Neuronal stem cell (in vitro differentiated cells): Measurements from ENCODE around the gene TNFRSF12A.

Source experiments
- DNase-seq: peaks from one replicate; pipeline ENCODE4 v3.0.0-alpha.2; 2013; ENCODE audit warnings: low spot score
- H2AFZ ChIP-seq: one replicate; pipeline ENCODE4 v1.6.1; 2013; ENCODE audit warnings: mild to moderate bottlenecking, low read length, inconsistent platforms
- H2AK5ac ChIP-seq: 2 replicates; pipeline ENCODE4 v1.6.1; 2013; ENCODE audit warnings: low read depth, mild to moderate bottlenecking, inconsistent platforms, low read length, moderate library complexity, mixed read lengths
- H2BK120ac ChIP-seq: 2 replicates; pipeline ENCODE4 v1.6.1; 2013; ENCODE audit warnings: low read depth, mild to moderate bottlenecking, inconsistent platforms, low read length, moderate library complexity, mixed read lengths
- H2BK12ac ChIP-seq: one replicate; pipeline ENCODE4 v1.6.1; 2013; ENCODE audit warnings: low read length, inconsistent platforms
- H2BK15ac ChIP-seq: 2 replicates; pipeline ENCODE4 v1.6.1; 2013; ENCODE audit warnings: mild to moderate bottlenecking, low read length, inconsistent platforms, mixed read lengths
- H2BK5ac ChIP-seq: one replicate; pipeline ENCODE4 v1.6.1; 2013; ENCODE audit warnings: inconsistent platforms, mild to moderate bottlenecking, low read length, moderate library complexity
- H3K14ac ChIP-seq: one replicate; pipeline ENCODE4 v1.6.1; 2013; ENCODE audit warnings: low read length, inconsistent platforms
- H3K18ac ChIP-seq: 2 replicates; pipeline ENCODE4 v1.6.1; 2013; ENCODE audit warnings: low read length, inconsistent platforms
- H3K23ac ChIP-seq: 2 replicates; pipeline ENCODE4 v1.6.1; 2013; ENCODE audit warnings: low read depth, mild to moderate bottlenecking, mixed read lengths, low read length, inconsistent platforms; ENCODE audit not compliant: poor library complexity
- H3K27ac ChIP-seq: replicated peaks from 3 replicates; pipeline ENCODE4 v1.5.1; 2013; ENCODE audit warnings: low read length, inconsistent platforms
- H3K27me3 ChIP-seq, 3 experiments: 2 replicates each; pipeline ENCODE4 v1.6.1; 2013; ENCODE audit warnings: low read length in 3 of 3, mild to moderate bottlenecking in 2 of 3, inconsistent platforms in 1 of 3, low read depth in 1 of 3, mixed read lengths in 1 of 3, moderate library complexity in 1 of 3; ENCODE audit not compliant: control insufficient read depth in 3 of 3, insufficient read depth in 3 of 3
- H3K36me3 ChIP-seq, 2 donors: replicated peaks in 1 of 2; 2 replicates each; pipeline ENCODE4 v1.6.1; 2013; ENCODE audit warnings: low read length in 2 of 2; ENCODE audit not compliant: control insufficient read depth in 2 of 2, insufficient read depth in 2 of 2
- H3K4ac ChIP-seq: 2 replicates; pipeline ENCODE4 v1.6.1; 2013; ENCODE audit warnings: inconsistent platforms, mild to moderate bottlenecking, low read length, moderate library complexity
- H3K4me1 ChIP-seq, 2 donors: 1 replicate in 1 of 2; 2 replicates in 1 of 2; pipeline ENCODE4 v1.6.1; 2013; ENCODE audit warnings: low read length in 2 of 2, low read depth in 1 of 2; ENCODE audit not compliant: control insufficient read depth in 2 of 2, insufficient read depth in 1 of 2
- H3K4me2 ChIP-seq: one replicate; pipeline ENCODE4 v1.6.1; 2013; ENCODE audit warnings: mild to moderate bottlenecking, low read length, inconsistent platforms; ENCODE audit not compliant: insufficient read depth, poor library complexity, severe bottlenecking
- H3K4me3 ChIP-seq, 2 donors: 2 replicates each; pipeline ENCODE4 v1.5.1; 2013; ENCODE audit warnings: low read length in 2 of 2, mild to moderate bottlenecking in 2 of 2, inconsistent platforms in 1 of 2, moderate library complexity in 1 of 2
- H3K79me1 ChIP-seq: one replicate; pipeline ENCODE4 v1.6.1; 2013; ENCODE audit warnings: low read depth, mild to moderate bottlenecking, inconsistent platforms, low read length, moderate library complexity
- H3K9ac ChIP-seq: one replicate; pipeline ENCODE4 v1.6.1; 2013; ENCODE audit warnings: mild to moderate bottlenecking, low read depth, low read length, inconsistent platforms; ENCODE audit not compliant: poor library complexity
- H3K9me3 ChIP-seq, 2 donors: replicated peaks in 1 of 2; 2 replicates each; pipeline versions ENCODE3 to v1.6.1; 2013; ENCODE audit warnings: low read length in 2 of 2, mild to moderate bottlenecking in 2 of 2, inconsistent platforms in 1 of 2, low read depth in 1 of 2, mixed read lengths in 1 of 2, moderate library complexity in 1 of 2; ENCODE audit not compliant: control insufficient read depth in 2 of 2, insufficient read depth in 1 of 2
- H4K8ac ChIP-seq: one replicate; pipeline ENCODE4 v1.6.1; 2013; ENCODE audit warnings: low read depth, mild to moderate bottlenecking, inconsistent platforms, low read length, moderate library complexity
- H4K91ac ChIP-seq: one replicate; pipeline ENCODE4 v1.6.1; 2013; ENCODE audit warnings: low read length, low read depth, mild to moderate bottlenecking, inconsistent platforms; ENCODE audit not compliant: poor library complexity
- WGBS, 2 donors: extraction: QIAGEN DNeasy Blood & Tissue Kit; methylation state at CpG; one replicate each; pipeline ENCODE4 v1.1.7; 2013; ENCODE audit warnings: missing lambda C conversion rate in 2 of 2, mixed read lengths in 1 of 2; ENCODE audit not compliant: insufficient read length in 2 of 2, insufficient replicate concordance in 1 of 2; ENCODE audit errors: extremely low coverage in 2 of 2; 5-methylcytosine and 5-hydroxymethylcytosine counted together

The TNFRSF12A gene

DNA sequence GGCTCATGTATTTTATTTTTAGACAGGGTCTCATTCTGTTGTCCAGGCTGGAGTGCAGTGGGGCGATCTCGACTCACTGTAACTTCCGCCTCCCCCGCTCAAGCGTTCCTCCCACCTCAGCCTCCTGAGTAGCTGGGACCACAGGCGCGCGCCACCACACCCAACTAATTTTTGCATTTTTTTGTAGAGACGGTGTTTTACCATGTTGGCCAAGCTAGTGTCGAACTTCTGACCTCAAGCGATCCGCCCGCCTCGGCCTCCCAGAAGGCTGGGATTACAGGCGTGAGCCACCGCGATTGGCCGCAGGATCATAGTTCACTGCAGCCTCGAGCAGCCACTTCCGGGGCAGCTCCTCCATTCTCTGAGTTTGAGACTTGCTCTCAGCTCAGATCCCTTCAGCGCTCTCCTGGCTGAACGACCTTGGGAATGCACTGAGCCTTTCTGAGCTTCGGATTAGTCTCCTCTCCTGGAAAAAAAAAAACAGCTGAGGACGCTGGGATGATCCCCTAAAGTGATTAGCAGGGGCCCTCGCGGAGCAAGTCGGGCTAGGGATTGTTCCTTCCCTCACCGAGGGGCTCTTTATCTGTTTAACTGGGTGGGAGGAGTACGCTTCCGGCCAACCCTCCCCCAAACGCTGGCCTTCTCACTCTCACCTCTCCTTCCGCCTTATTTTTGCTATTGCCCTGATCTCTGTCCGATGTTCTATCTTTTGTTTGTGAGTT lies 38.8 kb upstream of the TNFRSF12A start:
- WGBS, 2 donors: no CpG with 5 or more reads among the region's 33 CpGs
- Histone ChIP-seq H4K91ac (no peak overlapping the region), H4K8ac (no peak overlapping the region), H3K79me1 (peaks cover 9% of the 10 kb centered on the region), H3K36me3 (peaks cover 0 to 24% of the 10 kb centered on the region in 2 donors), H3K27me3 (peaks cover 0 to 20% (median 0%) of the 10 kb centered on the region in 3 experiments), H3K9me3 (no peaks in the 10 kb centered on the region), H2BK120ac (peak overlapping the region; percentile 44), H2AFZ (peak overlapping the region; percentile 78), H2BK5ac (peak overlapping the region; percentile 90), H3K14ac (no peak overlapping the region), H3K4me1 (peaks cover 14 to 20% of the 10 kb centered on the region in 2 donors), H2BK15ac (peak overlapping the region; percentile 81), H3K27ac (peak overlapping the region; percentile 81), H3K4me2 (peak overlapping the region; percentile 49), H2AK5ac (peak overlapping the region; percentile 96), H3K23ac (peak overlapping the region; percentile 43), H3K4ac (no peak overlapping the region), H3K4me3 (peak overlapping the region in 1 of 2 donors; percentile 87), H2BK12ac (peak overlapping the region; percentile 41), H3K18ac (no peak overlapping the region), H3K9ac (no peak overlapping the region)
- no peak for DNase-seq

- Histone ChIP-seq H3K4me1 (peaks cover 14 to 20% of the 10 kb centered on the region in 2 donors), H4K8ac (no peak overlapping the region), H2AK5ac (peak overlapping the region; percentile 83), H3K36me3 (peaks cover 0 to 19% of the 10 kb centered on the region in 2 donors), H3K9ac (no peak overlapping the region), H3K4me2 (peak overlapping the region; percentile 49), H3K23ac (peak overlapping the region; percentile 37), H4K91ac (no peak overlapping the region), H3K18ac (peak overlapping the region; percentile 94), H2BK12ac (peak overlapping the region; percentile 47), H2AFZ (peak overlapping the region; percentile 78), H2BK120ac (peak overlapping the region; percentile 44), H3K4ac (no peak overlapping the region), H3K79me1 (peaks cover 9% of the 10 kb centered on the region), H3K4me3 (peak overlapping the region in 1 of 2 donors; percentile 87), H3K27ac (peak overlapping the region; percentile 81), H3K14ac (no peak overlapping the region), H3K27me3 (peaks cover 0 to 26% (median 0%) of the 10 kb centered on the region in 3 experiments), H3K9me3 (no peaks in the 10 kb centered on the region), H2BK5ac (peak overlapping the region; percentile 71), H2BK15ac (peak overlapping the region; percentile 35)
- DNase-seq: no peak
- WGBS, 2 donors: no CpG with 5 or more reads among the region's 4 CpGs
Measured at GRCh38 chr16:2981899-2982250, 38.3 kb upstream of the TNFRSF12A start.

DNA sequence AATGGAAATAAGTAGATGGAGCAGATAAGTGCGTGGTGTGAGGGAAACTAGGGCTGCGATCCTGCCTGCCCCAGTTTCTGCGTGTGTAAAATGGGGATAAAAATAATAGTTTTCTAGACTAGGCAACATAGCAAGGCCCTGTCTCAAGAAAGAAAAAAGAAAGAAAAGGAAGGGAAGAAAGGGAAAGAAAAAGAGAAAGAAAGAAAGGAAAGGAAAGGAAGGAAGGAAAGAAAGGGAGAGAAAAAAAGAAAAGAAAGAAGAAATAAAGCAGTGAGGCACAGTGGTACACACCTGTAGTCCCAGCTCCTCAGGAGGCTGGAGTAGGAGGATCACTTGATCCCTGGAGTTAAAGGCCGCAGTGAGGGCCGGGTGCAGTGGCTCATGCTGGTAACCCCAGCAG lies 37.8 kb upstream of the TNFRSF12A start:
- Histone ChIP-seq H3K4me3 (no peak overlapping the region), H3K79me1 (peaks cover 9% of the 10 kb centered on the region), H3K9ac (no peak overlapping the region), H2BK12ac (no peak overlapping the region), H4K8ac (no peak overlapping the region), H3K27ac (no peak overlapping the region), H3K9me3 (no peaks in the 10 kb centered on the region), H3K23ac (no peak overlapping the region), H4K91ac (no peak overlapping the region), H3K4ac (no peak overlapping the region), H3K4me2 (no peak overlapping the region), H3K14ac (no peak overlapping the region), H3K36me3 (peaks cover 0 to 14% of the 10 kb centered on the region in 2 donors), H2BK15ac (no peak overlapping the region), H3K27me3 (peaks cover 0 to 31% (median 0%) of the 10 kb centered on the region in 3 experiments), H3K4me1 (peaks cover 14 to 20% of the 10 kb centered on the region in 2 donors), H2BK120ac (no peak overlapping the region), H3K18ac (no peak overlapping the region), H2AFZ (no peak overlapping the region), H2AK5ac (no peak overlapping the region), H2BK5ac (no peak overlapping the region)
- WGBS, 2 donors: 100% methylated on average over 1 of the region's 5 CpGs; no CpG with 5 or more reads in 1 of the 2 donors
- DNase-seq: no peak

- H3K4ac ChIP-seq: no peak overlapping the region
- H3K79me1 ChIP-seq: peaks cover 6% of the 10 kb centered on the region
- H3K27me3 ChIP-seq: peaks cover 0 to 44% (median 0%) of the 10 kb centered on the region in 3 experiments
- H2BK15ac ChIP-seq: no peak overlapping the region
- H3K4me3 ChIP-seq: no peak overlapping the region
- no peak overlapping the region for H3K14ac ChIP-seq
- no peak overlapping the region for H2AK5ac ChIP-seq
- H4K91ac ChIP-seq: no peak overlapping the region
- H2BK120ac ChIP-seq: no peak overlapping the region
- H2BK12ac ChIP-seq: no peak overlapping the region
- no peaks in the 10 kb centered on the region for H3K9me3 ChIP-seq
- H3K23ac ChIP-seq: no peak overlapping the region
- peak; percentile 79 for DNase-seq
- peaks cover 14 to 22% of the 10 kb centered on the region in 2 donors for H3K4me1 ChIP-seq
- H4K8ac ChIP-seq: no peak overlapping the region
- peaks cover 0 to 4% of the 10 kb centered on the region in 2 donors for H3K36me3 ChIP-seq
- peak overlapping the region; percentile 44 for H3K9ac ChIP-seq
- H3K27ac ChIP-seq: no peak overlapping the region
- WGBS, 2 donors: no CpG with 5 or more reads among the region's 42 CpGs
- peak overlapping the region; percentile 25 for H3K4me2 ChIP-seq
- peak overlapping the region; percentile 81 for H2AFZ ChIP-seq
- no peak overlapping the region for H2BK5ac ChIP-seq
- H3K18ac ChIP-seq: no peak overlapping the region
Measured at GRCh38 chr16:2983706-2984136, 36.4 kb upstream of the TNFRSF12A start.
